ENCODE measurements around the gene RASL12.
"Not testable (repeated sequence)": the region's sequence is repeated elsewhere in the genome, so short reads cannot be mapped to it uniquely, and the experiment has no call there.

RASL12 gene

DNA sequence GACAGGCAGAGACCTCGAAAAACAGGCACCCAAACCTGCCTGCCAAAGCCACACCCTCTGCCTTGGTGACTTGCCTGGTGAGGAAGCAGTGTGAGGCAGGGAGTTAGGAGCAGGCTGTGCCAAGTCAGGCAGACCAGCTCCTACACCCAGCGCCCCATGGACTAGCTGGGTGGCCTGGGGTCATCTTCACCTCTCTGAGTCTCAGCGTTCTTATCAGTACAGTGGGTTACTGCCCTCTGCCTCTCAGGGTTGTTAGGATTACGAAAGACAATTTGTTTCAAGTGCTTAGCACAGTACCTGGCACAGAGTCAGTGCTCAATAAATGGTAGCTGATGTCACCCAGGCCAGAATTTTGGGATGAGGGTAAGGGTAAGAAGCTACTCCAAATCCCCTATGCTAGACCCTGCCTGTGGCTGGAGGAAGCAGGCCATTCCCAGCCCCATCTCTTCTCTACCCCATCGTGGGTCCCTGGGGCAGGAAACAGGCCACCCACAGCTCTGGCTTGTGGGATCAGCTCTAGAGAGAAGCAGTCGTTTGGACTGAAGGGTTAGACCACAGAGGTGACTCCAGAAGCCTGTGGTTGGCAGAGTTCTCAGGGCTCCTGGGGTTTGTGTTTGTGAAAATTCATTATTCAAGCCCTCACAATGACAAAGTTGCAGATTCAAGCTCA is 12.5 kb downstream of the RASL12 start:
- no peak for DNase-seq (ENCODE audit: low read depth)

DNA sequence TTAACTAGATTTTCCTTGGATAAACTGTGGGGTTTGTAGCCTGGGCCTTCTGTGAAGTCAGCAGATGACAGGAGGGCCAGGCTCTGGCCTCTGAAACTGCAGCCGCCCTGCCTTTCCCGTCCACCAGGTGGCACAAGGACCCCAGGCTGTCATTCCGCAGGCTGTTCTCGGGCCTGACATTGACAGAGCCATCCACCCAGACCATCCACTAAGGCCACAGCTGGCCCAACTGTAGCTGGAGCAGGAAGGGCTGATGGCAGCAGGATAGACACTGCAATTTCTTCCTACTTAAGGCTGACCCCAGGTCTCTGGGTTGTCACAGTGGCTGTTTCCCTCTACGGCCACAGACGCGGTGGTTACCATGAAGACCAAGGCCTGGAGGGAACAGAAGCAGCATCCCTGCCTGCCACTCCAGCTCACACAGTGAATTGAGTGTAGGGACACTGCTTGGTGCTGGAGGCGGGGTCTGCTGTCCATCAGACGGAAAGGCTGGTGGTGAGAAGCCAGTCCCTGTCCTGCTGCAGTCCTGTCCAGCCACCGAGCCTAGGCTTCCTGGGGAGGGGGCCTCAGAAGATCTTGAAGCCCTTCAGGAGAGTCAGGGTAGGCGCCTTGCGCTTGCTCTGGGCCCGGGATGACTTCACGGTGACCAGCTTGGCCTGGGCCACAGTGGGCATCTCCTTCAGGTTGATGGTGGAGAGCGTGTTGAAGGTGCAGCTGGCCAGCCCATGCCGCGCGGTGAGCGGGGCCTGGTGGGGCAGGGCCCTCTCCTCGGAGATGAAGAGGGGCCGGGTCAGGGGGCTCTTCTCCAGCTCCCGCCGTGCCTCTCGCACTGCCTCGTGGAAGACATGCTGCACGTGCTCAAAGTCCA is 13.2 kb downstream of the RASL12 start:
- no peak for DNase-seq (ENCODE audit: low read depth)

DNA sequence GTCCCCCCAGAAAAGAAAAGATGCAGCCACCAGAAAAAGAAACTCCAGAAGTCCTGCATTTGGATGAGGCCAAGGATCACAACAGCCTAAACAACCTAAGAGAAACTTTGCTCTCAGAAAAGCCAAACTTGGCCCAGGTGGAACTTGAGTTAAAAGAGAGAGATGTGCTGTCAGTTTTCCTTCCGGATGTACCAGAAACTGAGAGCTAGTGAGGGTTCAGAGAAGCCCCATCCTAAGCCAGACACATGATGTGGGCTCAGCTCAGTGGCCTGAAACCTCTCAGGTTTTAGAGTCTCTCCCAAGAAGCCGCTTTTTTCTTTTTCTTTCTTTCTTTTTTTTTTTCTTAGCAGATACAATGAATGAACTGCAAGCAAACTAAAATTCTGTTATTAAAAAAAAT is 14.8 kb downstream of the RASL12 start:
- no peak for DNase-seq (ENCODE audit: low read depth)

- DNase-seq (ENCODE audit: low read depth), result no peak
These were observed 16.5 kb downstream of the RASL12 start for GRCh38 chr15:65051266-65051665.

DNA sequence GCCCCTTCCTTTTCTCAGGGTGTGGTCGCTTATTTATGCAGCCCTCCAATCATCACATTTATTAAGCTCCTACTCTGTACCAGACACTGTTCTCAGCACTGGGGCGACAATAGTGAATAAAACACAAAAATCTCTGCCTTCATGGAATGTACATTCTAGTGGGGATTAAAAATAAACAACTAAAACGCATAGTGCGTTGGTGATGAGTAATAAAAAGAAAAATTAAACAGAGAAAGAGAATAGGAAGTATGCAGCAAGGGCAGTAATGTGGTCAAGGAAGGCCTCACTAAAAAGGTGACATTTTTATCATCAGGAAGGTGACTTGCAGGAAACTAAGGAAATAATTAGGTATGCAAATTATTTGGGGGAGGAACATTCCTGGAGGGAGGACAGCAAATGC is 17.5 kb downstream of the RASL12 start:
- DNase-seq (ENCODE audit: low read depth), result no peak

DNA sequence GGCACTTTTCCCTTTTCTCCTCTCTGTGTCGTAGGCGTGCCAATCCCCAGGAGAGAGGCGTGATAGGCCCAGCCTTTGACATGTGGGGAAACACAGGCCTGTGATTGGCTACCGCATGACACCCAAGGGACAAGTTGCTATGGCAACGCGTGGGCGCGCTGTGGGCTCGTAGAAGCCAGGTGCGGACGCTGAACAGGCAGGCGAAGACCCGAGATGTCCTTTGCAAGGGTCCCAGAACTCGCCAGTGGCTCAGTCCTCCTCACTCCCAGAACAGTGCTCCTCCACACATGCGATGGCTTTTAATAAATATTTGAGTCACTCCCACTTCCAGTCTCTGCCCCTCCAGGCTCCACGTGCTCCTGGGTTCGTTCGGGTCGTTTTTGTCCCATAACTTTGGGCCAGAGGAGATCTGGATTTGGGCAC is 18.4 kb downstream of the RASL12 start:
- peak; percentile 79 for DNase-seq (ENCODE audit: low read depth)

DNA sequence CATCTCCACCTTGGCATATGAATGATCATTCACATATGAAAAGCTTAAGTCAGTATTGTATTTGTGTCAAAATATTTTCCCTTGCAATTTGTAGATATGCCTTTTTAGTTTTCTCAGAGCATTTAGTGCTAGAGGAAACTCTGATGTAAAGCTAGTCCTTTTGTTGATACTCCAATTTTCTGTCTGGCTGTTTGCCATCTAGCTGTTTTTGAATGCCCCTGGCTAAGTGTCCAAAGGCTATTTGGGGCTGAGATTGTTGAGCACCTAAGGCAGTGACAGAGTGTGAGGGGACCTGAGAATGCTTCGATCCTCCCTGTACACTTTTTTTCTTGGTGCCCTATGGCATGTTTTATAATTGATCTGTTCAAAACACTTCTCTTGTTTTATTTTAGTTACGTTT is 19.6 kb downstream of the RASL12 start:
- no peak for DNase-seq (ENCODE audit: low read depth)

DNA sequence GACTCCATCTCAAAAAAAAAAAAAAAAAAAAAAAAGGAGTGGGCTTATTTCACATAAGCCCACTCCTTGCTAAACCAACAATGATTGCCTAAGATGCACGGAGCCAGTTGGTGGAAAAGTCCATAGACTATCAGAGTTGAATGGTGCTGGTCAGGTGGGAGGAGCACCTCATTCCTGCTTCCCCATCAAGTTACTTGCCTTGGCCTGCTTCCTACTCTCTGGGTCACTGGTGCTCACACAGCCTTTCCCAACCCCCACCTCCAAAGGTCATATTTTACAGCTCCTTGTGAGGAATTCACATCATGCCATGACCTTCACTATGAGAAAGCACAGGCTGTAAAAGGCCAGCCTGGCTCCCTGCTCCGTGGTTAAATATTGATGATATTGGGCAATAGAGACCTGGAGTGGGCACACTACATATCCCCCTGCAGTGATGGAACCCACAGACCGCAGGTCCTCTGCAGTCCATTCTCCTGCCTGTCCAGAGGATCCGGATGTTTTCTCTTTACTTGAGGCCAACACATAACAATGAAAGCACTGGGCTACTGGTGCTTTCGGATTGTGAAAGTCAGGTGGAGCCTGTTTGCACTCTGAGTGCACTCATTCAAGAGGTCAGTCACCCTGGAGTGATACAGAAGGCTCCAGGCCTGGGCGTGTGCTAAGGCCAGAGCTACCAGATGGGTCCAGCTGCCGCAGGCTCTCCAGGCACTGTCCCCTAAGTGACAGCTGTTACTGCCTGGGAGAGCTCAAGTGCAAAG is 22.9 kb downstream of the RASL12 start, which contains the start of gene SLC51B:
Gene SLC51B (plus strand): TSS at position 664 of the 758 bp plus-strand sequence. CDS start 4,618 bp downstream, outside the sequence.
- no peak for DNase-seq (ENCODE audit: low read depth)

- DNase-seq (ENCODE audit: low read depth), result not testable (repeated sequence)
These were observed 23.6 kb downstream of the RASL12 start for GRCh38 chr15:65044218-65044617.

- no peak for DNase-seq (ENCODE audit: low read depth)
These were observed 24.9 kb downstream of the RASL12 start for GRCh38 chr15:65042776-65043327.

- no peak for DNase-seq (ENCODE audit: low read depth)
These were observed 26.0 kb downstream of the RASL12 start for GRCh38 chr15:65041787-65042186.

- DNase-seq (ENCODE audit: low read depth), result no peak
These were observed 27.3 kb downstream of the RASL12 start for GRCh38 chr15:65040461-65040860.

GRCh38 chr15:65038836-65039235 is 29.0 kb downstream of the RASL12 start:
- DNase-seq (ENCODE audit: low read depth), result no peak

DNA sequence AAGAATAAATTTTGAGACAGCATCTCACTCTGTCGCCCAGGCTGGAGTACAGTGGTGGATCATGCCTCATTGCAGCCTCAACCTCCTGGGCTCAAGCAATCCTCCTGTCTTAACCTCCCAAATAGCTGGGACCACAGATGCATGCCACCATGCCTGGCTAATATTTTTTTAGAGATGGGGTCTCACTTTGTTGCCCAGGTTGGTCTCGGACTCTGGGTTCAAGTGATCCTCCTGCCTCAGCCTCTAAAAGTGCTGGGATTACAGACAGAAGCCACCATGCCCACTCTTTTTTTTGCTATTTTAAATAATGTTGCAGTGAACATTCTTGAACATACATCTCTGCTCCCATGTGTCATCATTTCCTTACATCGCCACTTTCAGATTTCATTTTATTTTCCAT is 29.4 kb downstream of the RASL12 start:
- DNase-seq (ENCODE audit: low read depth), result no peak

- DNase-seq (ENCODE audit: low read depth), result no peak
These were observed 30.5 kb downstream of the RASL12 start for GRCh38 chr15:65037309-65037708.

GRCh38 chr15:65034719-65035118 is 33.1 kb downstream of the RASL12 start:
- DNase-seq (ENCODE audit: low read depth), result no peak

DNA sequence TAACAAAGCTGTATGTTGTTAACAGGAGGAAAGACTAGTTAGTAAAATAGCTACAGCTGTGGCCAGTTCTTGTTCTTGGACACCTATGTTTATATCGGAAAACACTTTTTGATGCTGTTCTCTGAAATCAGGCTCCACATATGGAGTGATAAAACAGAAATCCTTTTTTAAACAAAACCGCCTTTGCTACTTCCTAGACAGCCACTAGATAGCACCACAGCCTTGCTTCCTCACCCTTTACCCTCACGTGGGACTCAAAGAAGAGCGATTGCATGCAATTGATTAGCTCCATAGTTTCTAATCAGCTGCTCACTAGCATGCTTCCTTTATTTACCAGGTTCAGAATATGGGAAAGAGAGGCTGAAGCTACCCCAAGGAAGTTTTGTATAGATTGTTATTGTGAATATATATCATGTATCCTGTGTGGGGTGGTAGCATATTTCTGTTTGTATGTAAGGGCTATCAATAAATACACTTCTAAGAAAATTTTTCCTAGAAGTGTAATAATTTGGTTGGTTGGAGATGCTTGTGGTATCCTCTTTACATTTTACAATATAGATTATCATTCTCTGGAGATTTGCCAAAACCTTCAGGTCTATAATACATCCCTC is 34.0 kb downstream of the RASL12 start:
- DNase-seq (ENCODE audit: low read depth), result no peak

DNA sequence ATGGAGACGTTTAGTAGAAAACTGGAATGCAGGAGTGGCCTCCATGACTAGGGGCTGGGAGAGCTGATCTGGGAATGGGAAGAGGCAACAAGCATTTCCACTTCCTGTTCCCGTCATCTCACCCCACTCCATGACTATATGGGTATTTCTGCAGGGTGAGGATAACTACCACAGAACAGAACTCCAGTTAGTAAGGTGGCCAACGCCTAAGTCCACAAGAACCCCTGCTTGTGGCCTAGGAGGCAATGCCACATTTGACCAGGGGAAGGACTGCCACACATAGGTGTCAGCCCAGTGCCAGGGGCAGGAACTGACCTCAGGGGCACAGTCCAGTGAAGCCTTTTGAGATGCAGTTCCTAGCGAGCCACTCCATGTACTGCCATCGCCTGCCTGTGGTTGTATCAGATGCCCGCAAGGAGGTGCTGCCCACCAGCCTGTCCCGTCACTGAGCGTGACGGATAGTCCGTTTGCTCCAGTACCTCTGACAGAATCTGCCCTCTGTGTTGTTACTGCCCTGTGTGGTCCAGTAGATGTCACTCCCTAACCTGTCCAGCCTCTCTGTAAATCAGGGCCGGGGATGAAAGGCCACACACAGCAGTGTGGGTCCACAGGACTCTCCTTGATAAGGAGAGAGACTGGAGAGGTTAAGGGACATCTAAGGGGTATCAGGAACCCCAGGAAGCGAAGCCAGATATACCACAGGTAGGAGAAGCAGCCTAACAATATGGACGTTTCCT is 34.8 kb downstream of the RASL12 start:
- no peak for DNase-seq (ENCODE audit: low read depth)

GRCh38 chr15:65029736-65030208 is 38.0 kb downstream of the RASL12 start:
- DNase-seq (ENCODE audit: low read depth), result no peak

DNA sequence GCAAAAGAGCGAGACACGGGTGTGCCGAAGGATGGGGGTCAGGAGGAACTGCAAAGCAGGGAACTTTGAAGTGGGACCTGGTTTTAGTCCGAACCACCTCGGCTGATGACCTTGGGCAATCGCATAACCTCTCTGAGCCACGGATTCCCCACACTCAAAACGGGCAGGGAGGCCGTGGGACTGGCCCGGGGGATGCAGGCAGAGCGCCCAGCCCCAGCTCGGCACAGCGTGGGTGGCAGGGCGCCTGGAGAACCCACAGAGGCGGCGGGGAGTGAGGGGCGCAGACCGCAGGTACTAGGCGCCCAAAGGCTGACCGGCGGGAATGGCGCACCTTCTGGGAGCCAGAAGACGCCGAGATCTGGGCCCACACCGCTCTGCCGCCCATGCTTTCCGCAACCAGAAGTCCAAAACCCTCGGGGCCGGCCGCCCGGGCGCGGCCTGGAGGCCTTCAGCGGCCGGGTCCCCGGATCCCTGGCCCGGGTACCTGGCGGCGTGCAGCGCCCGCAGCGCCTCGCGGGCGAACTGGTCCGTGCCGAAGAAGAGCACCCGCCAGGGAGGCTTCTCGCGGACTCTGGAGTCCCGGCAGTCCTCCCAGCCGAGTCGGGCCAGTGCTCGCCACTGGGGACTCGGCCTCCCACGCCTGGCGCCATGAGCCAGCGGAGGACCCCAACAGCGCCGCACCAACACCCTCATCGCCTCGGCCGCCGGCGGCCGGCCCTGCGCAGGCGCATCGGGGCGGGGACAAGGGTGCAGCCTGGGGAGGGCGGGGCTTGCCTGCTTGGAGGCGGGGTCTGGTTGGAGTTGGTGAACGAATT is 38.7 kb downstream of the RASL12 start, which contains the start of gene MTFMT:
Gene MTFMT (minus strand): TSS at position 719 of the 815 bp plus-strand sequence. CDS start 26 bp downstream, at position 693.
- DNase-seq (ENCODE audit: low read depth), result no peak

Measured in HS-5 (cell line).